ENCODE results near the gene MYH1.

MYH1 gene

DNA sequence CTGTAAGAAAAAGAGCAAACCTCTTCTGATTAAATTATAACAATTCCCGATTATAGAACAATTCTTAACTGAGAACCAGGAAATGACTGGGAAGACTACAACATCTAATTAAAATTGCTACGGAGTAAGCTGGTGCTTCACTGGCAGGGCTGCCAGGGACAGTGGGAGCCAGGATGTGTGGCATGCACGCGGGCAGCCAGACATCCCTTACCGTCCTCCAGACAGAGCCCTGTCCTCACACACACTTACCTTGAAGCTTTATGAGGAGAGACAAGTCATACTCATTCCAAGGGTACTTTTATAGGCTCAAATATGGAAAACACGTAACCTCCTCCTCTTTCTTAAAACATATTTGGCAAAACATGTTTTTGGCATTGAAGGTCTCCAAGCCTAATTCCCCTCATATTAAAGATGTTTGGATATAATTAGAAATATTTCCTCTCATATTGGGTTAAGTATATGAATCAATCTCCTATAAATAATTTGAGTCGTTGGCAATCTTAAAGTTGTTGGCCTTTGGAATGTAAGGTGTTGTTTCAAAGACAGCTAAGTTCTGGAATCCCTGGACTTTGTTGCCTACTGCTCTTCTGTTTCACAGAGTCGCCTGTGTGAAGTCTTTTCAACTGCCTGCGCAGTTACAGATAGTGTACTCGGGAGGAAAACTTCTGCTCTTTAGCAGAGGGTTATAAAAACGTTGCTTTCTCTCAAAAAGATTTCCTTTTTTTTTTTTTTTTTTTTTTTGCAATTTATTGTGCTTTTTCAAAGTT, at the start of gene MYH1:
Gene MYH1 (minus strand): TSS at position 272 of the 767 bp plus-strand sequence. CDS start 1,900 bp downstream, outside the sequence.
- TF ChIP-seq, protein P1, sequence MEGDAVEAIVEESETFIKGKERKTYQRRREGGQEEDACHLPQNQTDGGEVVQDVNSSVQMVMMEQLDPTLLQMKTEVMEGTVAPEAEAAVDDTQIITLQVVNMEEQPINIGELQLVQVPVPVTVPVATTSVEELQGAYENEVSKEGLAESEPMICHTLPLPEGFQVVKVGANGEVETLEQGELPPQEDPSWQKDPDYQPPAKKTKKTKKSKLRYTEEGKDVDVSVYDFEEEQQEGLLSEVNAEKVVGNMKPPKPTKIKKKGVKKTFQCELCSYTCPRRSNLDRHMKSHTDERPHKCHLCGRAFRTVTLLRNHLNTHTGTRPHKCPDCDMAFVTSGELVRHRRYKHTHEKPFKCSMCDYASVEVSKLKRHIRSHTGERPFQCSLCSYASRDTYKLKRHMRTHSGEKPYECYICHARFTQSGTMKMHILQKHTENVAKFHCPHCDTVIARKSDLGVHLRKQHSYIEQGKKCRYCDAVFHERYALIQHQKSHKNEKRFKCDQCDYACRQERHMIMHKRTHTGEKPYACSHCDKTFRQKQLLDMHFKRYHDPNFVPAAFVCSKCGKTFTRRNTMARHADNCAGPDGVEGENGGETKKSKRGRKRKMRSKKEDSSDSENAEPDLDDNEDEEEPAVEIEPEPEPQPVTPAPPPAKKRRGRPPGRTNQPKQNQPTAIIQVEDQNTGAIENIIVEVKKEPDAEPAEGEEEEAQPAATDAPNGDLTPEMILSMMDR (IDR thresholded peaks at IDR 0.05; ENCODE audit: insufficient read depth, low read depth, low read length, missing control alignments), result no peak
- no peak within 1 kb of the TSS for H3K4me3 ChIP-seq (ENCODE audit: low read length)
- no peak for DNase-seq (ENCODE audit: low read depth)

DNA sequence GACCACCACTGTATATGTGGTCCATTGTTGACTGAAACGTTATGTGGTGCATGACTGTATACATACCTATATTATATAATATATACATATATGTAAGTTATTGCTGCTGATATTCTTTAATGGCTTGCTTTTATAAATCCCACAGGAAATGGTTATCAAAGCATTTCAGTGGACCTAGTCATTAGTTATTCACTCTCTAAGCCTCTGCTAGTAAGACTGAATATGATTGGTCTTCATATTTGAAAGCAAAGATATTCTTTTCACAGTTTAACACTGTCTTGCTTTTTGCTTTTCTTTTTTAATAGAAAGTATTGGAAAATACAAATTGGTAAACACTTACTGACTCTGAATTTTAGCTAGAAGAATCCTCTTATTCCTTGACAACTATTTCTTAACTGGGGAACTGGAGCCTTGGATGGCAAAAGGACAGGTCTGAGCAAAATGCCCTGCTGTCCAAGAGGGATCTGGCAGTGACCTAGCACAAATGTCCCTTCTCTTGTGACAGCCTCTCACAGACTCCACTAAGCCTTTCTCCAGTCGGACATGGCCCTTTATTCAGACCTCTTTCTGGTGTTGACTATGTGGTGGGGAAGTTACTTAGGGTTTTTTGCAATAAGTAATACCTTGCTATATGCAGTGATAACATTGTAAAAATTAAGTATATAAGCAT, 45.8 kb upstream of the MYH1 start:
- TF ChIP-seq, protein P1 (IDR thresholded peaks at IDR 0.05; ENCODE audit: insufficient read depth, low read depth, low read length, missing control alignments), result no peak
- H3K4me3 ChIP-seq (ENCODE audit: low read length), result no peak overlapping the region
- DNase-seq (ENCODE audit: low read depth), result no peak

DNA sequence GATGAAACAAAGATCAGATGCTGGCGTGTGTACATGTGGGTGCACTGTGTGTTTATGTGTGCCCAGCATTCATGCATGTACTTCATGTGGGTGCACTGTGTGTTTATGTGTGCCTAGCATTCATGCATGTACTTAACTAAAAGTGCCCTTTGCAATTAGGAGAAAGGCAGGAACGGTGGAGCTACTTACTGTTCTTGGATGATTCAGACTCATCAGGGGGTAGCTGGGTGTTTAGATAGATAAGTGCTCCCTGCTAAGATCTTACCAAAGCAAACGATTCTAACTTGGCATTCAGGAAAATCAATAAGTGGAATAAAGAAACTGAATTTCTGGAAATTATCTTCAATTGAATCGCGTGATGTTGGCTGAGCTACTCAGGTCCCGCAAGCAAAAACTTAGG, 39.7 kb upstream of the MYH1 start:
- TF ChIP-seq, protein P1 (IDR thresholded peaks at IDR 0.05; ENCODE audit: insufficient read depth, low read depth, low read length, missing control alignments), result no peak

DNA sequence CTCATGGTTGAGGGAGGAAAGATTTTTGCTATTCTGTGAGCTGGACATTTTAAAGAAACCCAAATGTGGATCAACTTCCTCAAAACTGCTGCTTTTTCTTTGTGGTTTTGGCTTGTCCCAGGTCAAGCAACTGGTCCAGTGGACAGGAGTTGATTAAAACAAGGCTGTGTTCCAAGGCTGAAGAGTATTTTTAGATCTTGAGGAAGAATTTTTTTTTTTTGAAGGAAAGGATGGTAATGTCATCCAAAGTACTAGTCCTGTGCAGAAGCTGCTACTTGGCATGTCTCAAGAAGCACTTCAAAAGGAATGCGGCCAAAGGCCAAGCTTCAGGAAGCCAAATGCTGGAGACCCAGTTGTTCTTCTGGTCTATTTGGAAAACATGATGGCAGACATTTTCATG, 39.1 kb upstream of the MYH1 start:
- no peak overlapping the region for H3K4me3 ChIP-seq (ENCODE audit: low read length)
- TF ChIP-seq, protein P1 (IDR thresholded peaks at IDR 0.05; ENCODE audit: insufficient read depth, low read depth, low read length, missing control alignments), result no peak
- no peak for DNase-seq (ENCODE audit: low read depth)

More for the DNA sequence above, 39.7 kb upstream of the MYH1 start:
- DNase-seq (ENCODE audit: low read depth), result no peak
- no peak overlapping the region for H3K4me3 ChIP-seq (ENCODE audit: low read length)

DNA sequence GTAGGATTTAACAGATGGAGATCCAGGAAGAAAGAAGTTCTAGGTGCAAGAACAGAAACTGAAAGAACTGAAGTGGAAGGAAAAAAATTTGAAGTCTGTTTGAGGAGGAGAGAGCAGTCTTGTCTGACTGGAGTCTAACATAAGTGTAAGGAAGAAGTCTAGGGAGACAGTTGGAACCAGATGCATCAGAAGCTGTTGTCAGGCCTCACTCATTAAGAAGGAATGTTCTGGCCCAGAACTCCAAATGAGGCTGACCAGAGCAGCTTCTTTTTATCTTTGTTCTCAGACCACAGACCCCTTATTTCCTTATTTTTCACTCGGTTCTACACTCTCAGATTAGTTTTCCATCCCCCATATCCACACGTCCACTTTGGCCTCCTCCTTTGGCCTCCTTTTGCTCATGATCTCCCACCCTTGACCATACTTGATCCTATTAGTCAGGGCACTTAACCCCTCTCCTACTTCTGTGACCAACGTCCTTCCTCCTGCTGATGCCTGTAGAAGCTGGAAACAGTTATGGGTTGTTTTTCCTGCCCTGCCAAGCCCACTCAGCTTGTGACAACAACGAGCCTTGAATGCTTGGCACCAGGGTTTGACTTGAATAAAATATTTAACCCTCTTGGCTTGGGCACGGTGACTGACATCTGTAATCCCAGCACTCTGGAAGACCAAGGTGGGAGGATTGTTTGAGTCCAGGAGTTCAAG, 38.1 kb upstream of the MYH1 start:
- DNase-seq (ENCODE audit: low read depth), result no peak
- TF ChIP-seq, protein P1 (IDR thresholded peaks at IDR 0.05; ENCODE audit: insufficient read depth, low read depth, low read length, missing control alignments), result no peak
- no peak overlapping the region for H3K4me3 ChIP-seq (ENCODE audit: low read length)

DNA sequence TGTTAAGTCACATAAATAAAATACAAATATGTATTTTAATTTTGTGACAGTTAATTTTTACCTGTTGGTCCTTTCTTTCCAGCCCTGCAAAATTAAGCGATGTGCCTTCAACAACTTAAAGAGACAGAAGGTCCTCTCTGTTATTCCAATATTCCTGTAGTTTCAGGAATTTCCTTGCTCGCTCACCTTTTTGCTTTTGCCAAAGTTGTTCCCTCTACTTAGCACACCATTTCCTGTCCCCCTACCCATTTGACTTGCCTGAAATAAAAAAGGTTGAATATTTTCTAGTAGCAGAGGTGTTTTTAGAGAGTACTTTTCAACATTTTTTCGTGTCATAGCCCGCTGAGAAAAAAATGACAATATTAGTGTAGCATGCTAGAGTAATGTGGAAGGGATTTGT, 31.7 kb upstream of the MYH1 start:
- TF ChIP-seq, protein P1 (IDR thresholded peaks at IDR 0.05; ENCODE audit: insufficient read depth, low read depth, low read length, missing control alignments), result no peak
- DNase-seq (ENCODE audit: low read depth), result no peak
- H3K4me3 ChIP-seq (ENCODE audit: low read length), result no peak overlapping the region

All from epithelial cell of esophagus (primary cell).